WERI-Rb-1 (cell line): ENCODE measurements around the gene ADAP2.

Experiments used
- DNase-seq: peaks from one replicate; pipeline ENCODE4 v3.0.0-alpha.2; 2020
- H3K27ac ChIP-seq: fragments of 250-450 bp; sonication (Bioruptor Pico); 2 replicates; pipeline ENCODE4 v1.5.1; 2020; ENCODE audit warnings: mild to moderate bottlenecking, moderate library complexity
- H3K27me3 ChIP-seq: fragments of 250-450 bp; sonication (Bioruptor Pico); 2 replicates; pipeline ENCODE4 v1.5.1; 2021; ENCODE audit warnings: mild to moderate bottlenecking, low read depth, moderate library complexity; ENCODE audit not compliant: insufficient read depth, severe bottlenecking
- H3K36me3 ChIP-seq: fragments of 250-450 bp; sonication (Bioruptor Pico); 2 replicates; pipeline ENCODE4 v1.5.1; 2020; ENCODE audit warnings: mild to moderate bottlenecking, moderate library complexity
- H3K4me3 ChIP-seq: 2 replicates; pipeline ENCODE4 v1.5.1; 2011; ENCODE audit warnings: low read depth, mild to moderate bottlenecking, control low read depth, low read length
- H3K9me3 ChIP-seq: fragments of 250-450 bp; sonication (Bioruptor Pico); 2 replicates; pipeline ENCODE4 v1.5.1; 2021; ENCODE audit warnings: mild to moderate bottlenecking, moderate library complexity; ENCODE audit not compliant: severe bottlenecking
- TF ChIP-seq, protein P1 (sequence below): IDR thresholded peaks from 2 replicates; pipeline ENCODE4 v1.5.1; 2011; ENCODE audit warnings: low read depth, mild to moderate bottlenecking, control low read depth, inconsistent platforms, low read length

ADAP2 gene

DNA sequence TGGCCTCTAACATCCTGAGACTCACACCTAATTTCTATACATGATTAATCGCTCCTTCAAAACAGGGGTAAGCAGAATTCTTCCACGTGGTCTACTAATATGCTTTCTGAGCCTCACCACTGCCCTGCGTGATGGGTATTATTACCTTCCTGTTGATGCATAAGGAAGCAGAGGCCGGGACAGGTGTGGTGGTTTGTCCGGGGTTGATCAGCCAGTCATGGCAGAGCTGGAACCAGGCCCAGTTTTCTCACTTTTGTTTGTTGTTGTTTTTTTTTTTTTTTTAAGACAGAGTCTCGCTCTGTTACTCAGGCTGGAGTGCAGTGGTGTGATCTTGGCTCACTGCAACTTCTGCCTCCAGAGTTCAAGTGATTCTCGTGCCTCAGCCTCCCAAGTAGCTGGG is 80.3 kb downstream of the ADAP2 start:
- Histone ChIP-seq H3K36me3 (no peaks in the 10 kb centered on the region), H3K27ac (no peak overlapping the region), H3K9me3 (no peaks in the 10 kb centered on the region), H3K27me3 (no peaks in the 10 kb centered on the region), H3K4me3 (no peak overlapping the region)
- TF ChIP-seq, protein P1, sequence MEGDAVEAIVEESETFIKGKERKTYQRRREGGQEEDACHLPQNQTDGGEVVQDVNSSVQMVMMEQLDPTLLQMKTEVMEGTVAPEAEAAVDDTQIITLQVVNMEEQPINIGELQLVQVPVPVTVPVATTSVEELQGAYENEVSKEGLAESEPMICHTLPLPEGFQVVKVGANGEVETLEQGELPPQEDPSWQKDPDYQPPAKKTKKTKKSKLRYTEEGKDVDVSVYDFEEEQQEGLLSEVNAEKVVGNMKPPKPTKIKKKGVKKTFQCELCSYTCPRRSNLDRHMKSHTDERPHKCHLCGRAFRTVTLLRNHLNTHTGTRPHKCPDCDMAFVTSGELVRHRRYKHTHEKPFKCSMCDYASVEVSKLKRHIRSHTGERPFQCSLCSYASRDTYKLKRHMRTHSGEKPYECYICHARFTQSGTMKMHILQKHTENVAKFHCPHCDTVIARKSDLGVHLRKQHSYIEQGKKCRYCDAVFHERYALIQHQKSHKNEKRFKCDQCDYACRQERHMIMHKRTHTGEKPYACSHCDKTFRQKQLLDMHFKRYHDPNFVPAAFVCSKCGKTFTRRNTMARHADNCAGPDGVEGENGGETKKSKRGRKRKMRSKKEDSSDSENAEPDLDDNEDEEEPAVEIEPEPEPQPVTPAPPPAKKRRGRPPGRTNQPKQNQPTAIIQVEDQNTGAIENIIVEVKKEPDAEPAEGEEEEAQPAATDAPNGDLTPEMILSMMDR, result no peak
- no peak for DNase-seq

DNA sequence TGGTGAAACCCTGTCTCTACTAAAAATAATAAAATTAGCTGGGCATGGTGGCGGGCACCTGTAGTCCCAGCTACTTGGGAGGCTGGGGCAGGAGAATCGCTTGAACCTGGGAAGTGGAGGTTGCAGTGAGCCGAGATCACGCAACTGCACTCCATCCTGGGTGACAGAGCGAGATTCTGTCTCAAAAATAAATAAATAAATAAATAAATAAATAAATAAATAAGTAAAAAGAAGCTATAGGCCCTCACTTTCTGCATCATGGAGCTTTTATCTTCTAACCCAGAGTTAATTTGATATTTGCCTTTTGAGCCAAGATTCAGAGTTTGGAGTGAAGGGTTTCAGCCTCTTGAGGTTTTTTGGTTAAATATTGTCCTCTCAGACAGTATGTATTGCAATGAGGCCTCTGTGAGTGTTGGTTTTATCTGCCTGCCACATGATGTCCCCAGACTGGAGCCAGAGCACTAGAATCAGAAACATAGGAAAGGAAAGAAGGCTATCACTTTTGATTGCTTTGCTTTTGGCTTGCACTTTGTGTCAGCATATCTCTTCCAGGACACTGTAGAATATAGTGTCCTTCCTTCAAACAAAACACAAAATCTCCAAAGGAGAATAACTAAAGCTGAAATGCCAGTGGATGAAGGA is 81.6 kb downstream of the ADAP2 start:
- no peak overlapping the region for H3K4me3 ChIP-seq
- no peaks in the 10 kb centered on the region for H3K36me3 ChIP-seq
- DNase-seq, result no peak
- H3K27ac ChIP-seq, result no peak overlapping the region
- no peaks in the 10 kb centered on the region for H3K9me3 ChIP-seq
- TF ChIP-seq, protein P1, result no peak
- no peaks in the 10 kb centered on the region for H3K27me3 ChIP-seq

DNA sequence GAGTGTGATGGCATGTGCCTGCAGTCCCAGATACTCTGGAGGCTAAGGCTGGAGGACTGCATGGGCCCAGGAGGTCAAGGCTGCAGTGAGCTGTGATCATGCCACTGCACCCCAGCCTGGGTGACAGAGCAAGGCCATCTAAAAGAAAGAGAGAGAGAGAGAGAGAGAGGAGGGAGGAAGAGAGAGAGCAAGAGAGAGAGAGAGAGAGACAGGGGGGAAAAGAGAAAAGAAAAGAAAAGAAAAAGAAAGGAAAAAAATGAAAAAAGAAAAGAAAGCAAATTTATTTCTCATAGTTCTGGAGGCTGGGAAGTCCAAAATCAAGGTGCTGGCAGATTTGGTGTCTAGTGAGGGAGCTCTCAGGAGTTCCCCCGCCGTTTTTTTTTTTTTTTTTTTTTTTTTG is 82.4 kb downstream of the ADAP2 start:
- Histone ChIP-seq H3K9me3 (no peaks in the 10 kb centered on the region), H3K4me3 (no peak overlapping the region), H3K27me3 (no peaks in the 10 kb centered on the region), H3K27ac (no peak overlapping the region), H3K36me3 (no peaks in the 10 kb centered on the region)
- TF ChIP-seq, protein P1, result no peak
- no peak for DNase-seq

DNA sequence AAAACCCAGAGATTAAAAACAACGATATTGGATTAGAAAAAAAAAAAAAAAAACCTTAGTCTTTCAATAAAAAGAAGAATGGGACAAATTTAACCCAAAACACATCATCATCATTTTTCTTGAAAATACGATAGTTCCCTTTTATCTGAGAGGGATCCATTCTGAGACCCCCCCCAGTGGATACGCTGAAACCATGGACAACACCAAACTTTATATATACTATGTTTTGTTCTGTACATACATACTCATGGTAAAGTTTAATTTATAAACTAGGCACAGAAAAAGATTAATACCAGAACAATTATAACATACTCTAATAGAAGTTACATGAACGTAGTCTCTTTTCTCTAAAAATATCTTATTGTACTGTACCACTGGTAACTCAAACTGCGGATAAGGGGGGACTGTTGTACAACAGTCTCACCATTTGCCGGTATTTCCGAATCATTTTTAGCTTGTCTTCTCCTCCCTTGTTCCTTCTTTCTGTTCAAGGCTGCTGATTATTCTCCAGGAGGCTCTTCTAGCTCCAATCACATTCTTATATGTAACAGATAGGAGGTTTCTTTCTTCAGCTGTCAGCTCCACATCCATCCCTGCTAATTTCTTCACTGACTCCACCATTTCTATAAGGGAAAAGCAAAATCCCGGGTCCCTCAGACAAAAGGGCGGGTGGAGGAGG is 86.1 kb downstream of the ADAP2 start:
- H3K27ac ChIP-seq, result peak overlapping the region; percentile 56
- H3K4me3 ChIP-seq, result peak overlapping the region; percentile 59

DNA sequence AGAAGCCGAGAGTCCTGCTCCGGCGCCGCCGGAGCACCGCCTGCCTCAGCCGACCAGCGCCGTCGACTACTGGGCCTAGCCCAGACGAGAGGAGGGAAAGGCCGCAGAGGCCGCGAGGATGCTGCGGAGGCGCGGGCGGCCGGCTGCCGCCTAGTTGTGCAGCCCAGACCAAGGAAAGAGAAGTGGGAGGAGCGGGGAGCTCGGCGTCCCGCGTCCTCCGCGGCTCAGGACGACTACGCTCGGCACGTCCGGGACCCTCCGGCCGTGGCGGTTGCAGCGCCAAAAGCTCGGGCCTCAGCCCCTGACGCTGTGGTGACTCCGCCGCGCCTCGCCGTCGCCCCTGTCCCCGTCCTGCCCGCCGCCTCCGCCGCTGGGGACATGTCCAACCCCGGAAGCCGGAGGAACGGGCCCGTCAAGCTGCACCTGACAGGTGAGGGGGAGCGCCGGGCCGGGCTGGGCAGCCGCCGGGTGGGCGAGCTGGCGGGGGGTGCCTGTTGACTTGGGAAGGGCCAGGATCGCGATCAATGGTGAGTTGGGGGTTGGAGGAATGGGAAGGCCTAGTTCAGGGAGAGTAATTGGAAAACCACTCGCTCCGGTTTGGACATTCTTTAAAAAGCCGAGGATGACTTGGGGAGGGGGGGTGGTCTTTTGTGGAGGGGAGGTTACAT is 86.8 kb downstream of the ADAP2 start:
- TF ChIP-seq, protein P1, result no peak
- no peaks in the 10 kb centered on the region for H3K36me3 ChIP-seq
- H3K9me3 ChIP-seq, result no peaks in the 10 kb centered on the region
- no peaks in the 10 kb centered on the region for H3K27me3 ChIP-seq
- peak overlapping the region; percentile 56 for H3K27ac ChIP-seq
- H3K4me3 ChIP-seq, result peak overlapping the region; percentile 59
- DNase-seq, result peak; percentile 52

More for the DNA sequence above, 86.1 kb downstream of the ADAP2 start:
- no peaks in the 10 kb centered on the region for H3K36me3 ChIP-seq
- H3K27me3 ChIP-seq, result no peaks in the 10 kb centered on the region
- no peak for DNase-seq
- TF ChIP-seq, protein P1, result no peak
- no peaks in the 10 kb centered on the region for H3K9me3 ChIP-seq
